ENCODE results near the gene DNAH5.

- TF ChIP-seq POLR2AphosphoS5 (IDR thresholded peaks at IDR 0.05) (no peak), CTCF (IDR thresholded peaks at IDR 0.05) (no peak), POLR2A (IDR thresholded peaks at IDR 0.05) (no peak), EP300 (IDR thresholded peaks at IDR 0.05) (no peak)
These were observed 29.2 kb upstream of the DNAH5 start for GRCh38 chr5:13973724-13974123.
